Kidney (tissue), 14 donors: ENCODE results near the gene KREMEN1. TPM values are rescaled to one million over a fixed set of nuclear protein-coding genes. Genes with fewer than 3 reads are reported as not detected.

Source experiments
- DNase-seq, 5 donors: peaks; one replicate each; pipeline ENCODE4 v3.0.0-alpha.2; 2013 to 2020
- FAIRE-seq: peaks from 2 replicates; lab custom pipeline; 2012; peaks lifted over from hg19 to GRCh38; lab: Jason Lieb, UNC
- H3K27ac ChIP-seq, 2 donors: one replicate each; pipeline ENCODE4 v1.7.0; 2013; ENCODE audit warnings: low read depth in 2 of 2, low read length in 2 of 2, inconsistent platforms in 1 of 2
- H3K27me3 ChIP-seq: one replicate; pipeline ENCODE4 v1.7.1; 2013; ENCODE audit warnings: low read length, inconsistent platforms; ENCODE audit not compliant: control insufficient read depth, insufficient read depth
- H3K36me3 ChIP-seq, 3 donors: one replicate each; pipeline versions ENCODE4 v1.7.0 to v1.7.1; 2013; ENCODE audit warnings: low read length in 3 of 3, control low read depth in 1 of 3, inconsistent platforms in 1 of 3; ENCODE audit not compliant: insufficient read depth in 3 of 3, control insufficient read depth in 2 of 3
- H3K4me1 ChIP-seq, 3 donors: one replicate each; pipeline versions ENCODE4 v1.7.0 to v1.7.1; 2013; ENCODE audit warnings: low read length in 3 of 3, inconsistent platforms in 1 of 3, low read depth in 1 of 3; ENCODE audit not compliant: control insufficient read depth in 2 of 3, insufficient read depth in 2 of 3
- H3K4me3 ChIP-seq, 3 donors: one replicate each; pipeline versions ENCODE4 v1.7.0 to v1.8.1; 2013; ENCODE audit warnings: low read length in 3 of 3, control low read depth in 1 of 3, inconsistent platforms in 1 of 3
- H3K9ac ChIP-seq, 3 donors: one replicate each; pipeline versions ENCODE4 v1.7.0 to v1.7.1; 2013; ENCODE audit warnings: low read length in 3 of 3, control low read depth in 1 of 3, inconsistent platforms in 1 of 3
- H3K9me3 ChIP-seq, 3 donors: one replicate each; pipeline versions ENCODE4 v1.7.0 to v1.7.1; 2013; ENCODE audit warnings: low read length in 3 of 3, control low read depth in 1 of 3, inconsistent platforms in 1 of 3; ENCODE audit not compliant: control insufficient read depth in 2 of 3, insufficient read depth in 1 of 3
- intact Hi-C: fragments of 100-400 bp; cut with DNase I; formaldehyde crosslinking; loops from one replicate; pipeline ENCODE4 v1.11.1; 2022
- polyA plus RNA-seq: library from polyadenylated mRNA; stranded (reverse); fragments of 350-450 nt; fragmentation: Illumina TruSeq; extraction: RNeasy Lipid Tissue Mini Kit (QIAGEN cat#74804); gene quantifications from one replicate; pipeline ENCODE4 v1.2.3, GENCODE V29; 2014; ENCODE audit warnings: low read depth, low replicate concordance; ENCODE audit not compliant: insufficient read depth
- total RNA-seq: library from RNA; stranded (reverse); fragmentation: NEBNext Ultra II Directional; extraction: Animal tissue kit (Norgen Biotek cat#: 25700); gene quantifications from one replicate; pipeline ENCODE4 v1.2.1, GENCODE V29; 2021
- TF ChIP-seq, protein P1 (sequence below): IDR thresholded peaks from 3 replicates; pipeline ENCODE4 v1.5.1; 2012; ENCODE audit warnings: mild to moderate bottlenecking, moderate library complexity, borderline replicate concordance; ENCODE audit not compliant: insufficient read depth; ENCODE audit errors: extremely low read depth
- donor health status: control.
- donor health status: control.
- donor health status: control.
- donor health status: control.
- donor health status: control.
- donor health status: DM: yes; HTN: yes; CAD: no.
- donor health status: Normal renal cell carcinoma (clear cell type).

The KREMEN1 gene
- total and polyA plus RNA-seq, 2 donors from 2014 or later: 9.3 to 16.2 TPM

DNA sequence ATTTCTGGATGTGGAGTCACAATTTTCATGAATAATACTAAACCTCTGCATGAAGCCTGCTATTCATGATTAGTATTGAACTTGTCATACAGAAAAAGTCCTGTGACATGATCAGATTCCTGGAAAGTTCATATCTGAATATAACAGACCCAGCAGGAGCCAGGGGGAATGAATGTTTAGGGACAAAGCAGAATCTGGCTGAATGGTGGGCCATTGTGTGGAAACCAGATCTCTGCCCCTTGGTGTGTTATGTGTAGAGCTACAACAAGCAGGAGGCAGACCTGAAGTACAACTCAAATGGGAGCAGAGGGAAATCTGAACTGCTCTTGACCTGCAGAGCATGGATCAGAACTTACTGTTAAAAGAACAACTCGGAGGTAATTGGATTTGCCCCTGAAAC is 30.3 kb downstream of the KREMEN1 start:
- no peak for FAIRE-seq
- no peak overlapping the region for H3K4me3 ChIP-seq
- H3K4me1 ChIP-seq: no peaks in the 10 kb centered on the region
- no peaks in the 10 kb centered on the region for H3K9me3 ChIP-seq
- TF ChIP-seq, protein P1, sequence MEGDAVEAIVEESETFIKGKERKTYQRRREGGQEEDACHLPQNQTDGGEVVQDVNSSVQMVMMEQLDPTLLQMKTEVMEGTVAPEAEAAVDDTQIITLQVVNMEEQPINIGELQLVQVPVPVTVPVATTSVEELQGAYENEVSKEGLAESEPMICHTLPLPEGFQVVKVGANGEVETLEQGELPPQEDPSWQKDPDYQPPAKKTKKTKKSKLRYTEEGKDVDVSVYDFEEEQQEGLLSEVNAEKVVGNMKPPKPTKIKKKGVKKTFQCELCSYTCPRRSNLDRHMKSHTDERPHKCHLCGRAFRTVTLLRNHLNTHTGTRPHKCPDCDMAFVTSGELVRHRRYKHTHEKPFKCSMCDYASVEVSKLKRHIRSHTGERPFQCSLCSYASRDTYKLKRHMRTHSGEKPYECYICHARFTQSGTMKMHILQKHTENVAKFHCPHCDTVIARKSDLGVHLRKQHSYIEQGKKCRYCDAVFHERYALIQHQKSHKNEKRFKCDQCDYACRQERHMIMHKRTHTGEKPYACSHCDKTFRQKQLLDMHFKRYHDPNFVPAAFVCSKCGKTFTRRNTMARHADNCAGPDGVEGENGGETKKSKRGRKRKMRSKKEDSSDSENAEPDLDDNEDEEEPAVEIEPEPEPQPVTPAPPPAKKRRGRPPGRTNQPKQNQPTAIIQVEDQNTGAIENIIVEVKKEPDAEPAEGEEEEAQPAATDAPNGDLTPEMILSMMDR: no peak
- peaks cover 0 to 5% (median 4%) of the 10 kb centered on the region in 3 donors for H3K36me3 ChIP-seq
- no peak overlapping the region for H3K9ac ChIP-seq
- no peaks in the 10 kb centered on the region for H3K27me3 ChIP-seq
- no peak for DNase-seq
- intact Hi-C loops: no loop called here
- no peak overlapping the region for H3K27ac ChIP-seq

DNA sequence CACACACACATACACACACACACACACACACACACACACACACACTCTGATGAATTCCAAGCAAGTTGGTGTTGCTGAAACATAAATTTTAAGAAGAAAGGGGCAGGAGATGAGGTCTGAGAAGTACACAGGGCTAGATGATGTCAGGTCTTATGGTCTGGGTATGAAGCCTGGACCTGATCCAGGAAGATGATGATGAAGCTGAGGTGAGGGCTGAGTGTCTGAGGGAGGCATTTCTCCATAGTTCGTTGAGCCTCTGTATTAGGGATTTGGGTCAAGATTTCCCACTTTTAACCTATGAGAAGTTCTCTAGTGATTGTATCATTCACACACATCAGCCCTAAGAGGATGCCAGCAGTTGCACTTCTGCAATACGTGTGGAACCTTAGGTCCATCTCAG is 32.6 kb downstream of the KREMEN1 start:
- Histone ChIP-seq H3K9me3 (no peaks in the 10 kb centered on the region), H3K36me3 (peaks cover 0 to 4% (median 2%) of the 10 kb centered on the region in 3 donors), H3K9ac (no peak overlapping the region), H3K4me1 (peaks cover 3 to 7% (median 7%) of the 10 kb centered on the region in 3 donors), H3K27me3 (no peaks in the 10 kb centered on the region), H3K27ac (no peak overlapping the region), H3K4me3 (no peak overlapping the region)
- TF ChIP-seq, protein P1: no peak
- no peak for DNase-seq
- no peak for FAIRE-seq
- intact Hi-C loops: no loop called here

DNA sequence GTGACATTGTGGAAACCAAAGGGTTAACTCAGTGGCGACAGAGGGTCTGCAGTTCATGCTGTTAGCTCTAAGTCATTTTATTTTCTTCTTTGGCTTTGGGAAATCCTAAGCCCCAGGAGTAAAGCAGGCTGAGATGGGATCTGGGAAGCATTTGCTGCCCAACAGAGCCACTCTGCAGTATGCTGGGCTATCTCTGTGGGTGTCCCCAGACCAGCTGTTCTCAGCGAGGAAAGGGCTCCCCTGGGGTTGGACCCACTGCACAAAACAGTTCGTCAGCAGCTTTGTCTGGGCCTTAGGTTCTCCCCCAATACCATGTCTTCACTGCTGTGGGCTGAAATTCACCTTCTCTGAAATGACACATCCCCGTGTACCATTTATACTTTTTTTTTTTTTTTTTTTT is 34.0 kb downstream of the KREMEN1 start:
- Histone ChIP-seq H3K9me3 (no peaks in the 10 kb centered on the region), H3K4me3 (no peak overlapping the region), H3K4me1 (peaks cover 3 to 7% (median 7%) of the 10 kb centered on the region in 3 donors), H3K27me3 (no peaks in the 10 kb centered on the region), H3K36me3 (peaks cover 0 to 2% (median 0%) of the 10 kb centered on the region in 3 donors), H3K9ac (no peak overlapping the region), H3K27ac (no peak overlapping the region)
- TF ChIP-seq, protein P1: no peak
- intact Hi-C loops: no loop called here
- FAIRE-seq (no peak), DNase-seq (no peak)

DNA sequence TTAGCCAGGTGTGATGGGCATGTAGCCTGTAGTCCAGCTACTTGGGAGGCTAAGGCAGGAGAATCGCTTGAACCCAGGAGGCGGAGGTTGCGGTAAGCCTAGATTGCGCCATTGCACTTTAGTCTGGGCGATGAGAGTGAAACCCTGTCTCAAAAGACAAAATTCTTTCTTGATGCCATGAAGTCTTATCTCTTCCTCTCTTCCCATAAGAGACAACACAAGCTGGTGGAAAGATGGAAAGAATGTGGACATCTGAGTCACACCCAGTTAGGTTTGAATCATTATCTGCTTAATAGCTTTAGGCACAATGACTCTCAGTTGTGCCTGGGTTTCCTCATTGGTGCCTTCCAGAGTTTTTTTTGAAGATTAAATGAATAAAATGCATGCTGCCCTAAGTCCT is 35.3 kb downstream of the KREMEN1 start:
- no peaks in the 10 kb centered on the region for H3K36me3 ChIP-seq
- no peaks in the 10 kb centered on the region for H3K9me3 ChIP-seq
- DNase-seq: no peak
- intact Hi-C loops: no loop called here
- peaks cover 3 to 7% (median 7%) of the 10 kb centered on the region in 3 donors for H3K4me1 ChIP-seq
- TF ChIP-seq, protein P1: no peak
- no peak overlapping the region for H3K9ac ChIP-seq
- H3K27ac ChIP-seq: no peak overlapping the region
- no peak for FAIRE-seq
- no peaks in the 10 kb centered on the region for H3K27me3 ChIP-seq
- no peak overlapping the region for H3K4me3 ChIP-seq
